Osteoblast (primary cell): ENCODE results near the gene C20orf141. TPM values are rescaled to one million over a fixed set of nuclear protein-coding genes. Genes with fewer than 3 reads are reported as not detected.

ENCODE experiments used
- DNase-seq: peaks from one replicate; pipeline ENCODE4 v3.0.0; 2011; ENCODE audit warnings: low spot score, mixed read lengths; ENCODE audit not compliant: insufficient read length; ENCODE audit errors: missing footprints
- H2AFZ ChIP-seq: 2 replicates; pipeline ENCODE4 v1.6.0; 2011; ENCODE audit warnings: mild to moderate bottlenecking, low read length
- H3K27ac ChIP-seq: 2 replicates; pipeline ENCODE4 v1.5.1; 2011; ENCODE audit warnings: mild to moderate bottlenecking, low read depth, low read length, moderate library complexity
- H3K27me3 ChIP-seq: 2 replicates; pipeline ENCODE4 v1.6.0; 2012; ENCODE audit warnings: mild to moderate bottlenecking, control low read depth, inconsistent platforms, low read length, moderate library complexity; ENCODE audit not compliant: insufficient read depth
- H3K36me3 ChIP-seq: 2 replicates; pipeline ENCODE4 v1.5.1; 2011; ENCODE audit warnings: mild to moderate bottlenecking, low read length, control low read depth, moderate library complexity; ENCODE audit not compliant: insufficient read depth
- H3K4me1 ChIP-seq: 2 replicates; pipeline ENCODE4 v1.5.1; 2011; ENCODE audit warnings: mild to moderate bottlenecking, low read length, control low read depth, moderate library complexity; ENCODE audit not compliant: insufficient read depth
- H3K4me2 ChIP-seq: 2 replicates; pipeline ENCODE4 v1.6.0; 2011; ENCODE audit warnings: mild to moderate bottlenecking, low read length; ENCODE audit not compliant: insufficient read depth
- H3K4me3 ChIP-seq: fragments of 200-600 bp; sonication (generic); 3 replicates; pipeline ENCODE4 v1.5.1; 2012; ENCODE audit warnings: mild to moderate bottlenecking, low read length, inconsistent platforms; ENCODE audit not compliant: insufficient read depth
- H3K79me2 ChIP-seq: 2 replicates; pipeline ENCODE4 v1.6.0; 2012; ENCODE audit warnings: mild to moderate bottlenecking, low read length, control low read depth, inconsistent platforms; ENCODE audit not compliant: insufficient read depth
- H3K9me3 ChIP-seq: 2 replicates; pipeline ENCODE4 v1.5.1; 2011; ENCODE audit warnings: low read depth, low read length, control low read depth
- H4K20me1 ChIP-seq: 2 replicates; pipeline ENCODE4 v1.6.0; 2012; ENCODE audit warnings: mild to moderate bottlenecking, low read length, control low read depth; ENCODE audit not compliant: insufficient read depth
- total RNA-seq: library from RNA; depleted of rRNA; stranded (reverse); fragments of >200 nt; gene quantifications from 2 replicates; pipeline ENCODE4 v1.2.3, GENCODE V29; 2012
- TF ChIP-seq, protein P1 (sequence below): IDR thresholded peaks from 2 replicates; pipeline ENCODE4 v1.5.1; 2011; ENCODE audit warnings: mild to moderate bottlenecking, low read depth, low read length, moderate library complexity; ENCODE audit errors: extremely low read depth

C20orf141 gene
- total RNA-seq, 1 donor: 0.36 TPM

DNA sequence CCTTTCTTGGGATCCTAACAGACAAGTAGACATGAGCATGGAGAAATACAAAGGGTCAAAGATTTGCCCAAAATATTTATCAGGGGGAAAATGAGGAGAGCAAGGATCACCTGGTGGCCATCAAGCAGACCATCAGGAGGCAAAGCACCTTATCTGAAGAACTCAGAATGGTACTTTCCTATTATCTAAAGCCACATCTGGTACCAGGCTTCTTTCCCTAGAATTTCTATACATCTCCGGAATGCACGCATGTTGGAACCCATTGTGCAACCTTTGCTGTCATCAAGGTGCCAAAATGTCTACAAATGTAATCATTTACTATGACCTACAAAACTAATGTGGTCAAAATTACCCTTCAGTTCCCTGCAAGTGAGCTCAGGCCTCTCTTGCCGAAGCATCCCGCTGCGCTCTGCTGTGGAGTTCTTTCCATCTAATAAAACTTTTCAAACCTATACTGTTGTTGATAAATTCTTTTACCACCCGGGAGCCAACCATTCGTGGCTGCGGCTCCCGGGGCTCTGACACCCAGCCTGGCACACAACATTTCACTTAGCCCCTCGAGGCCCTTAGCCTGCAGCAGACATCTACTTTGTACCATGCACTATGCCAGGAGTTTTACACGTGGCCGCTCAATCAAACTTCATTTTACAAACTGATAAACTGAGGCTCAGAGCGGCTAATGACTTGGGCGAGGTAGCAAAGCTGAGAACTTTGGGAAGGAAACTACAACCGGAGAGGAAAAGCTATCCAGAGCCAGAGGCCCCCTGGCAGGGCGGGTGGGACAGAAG is 10.6 kb upstream of the C20orf141 start:
- Histone ChIP-seq H3K4me2 (no peak overlapping the region), H3K79me2 (no peaks in the 10 kb centered on the region), H3K9me3 (no peaks in the 10 kb centered on the region), H3K4me1 (peaks cover 4% of the 10 kb centered on the region), H3K4me3 (no peak overlapping the region), H3K36me3 (no peaks in the 10 kb centered on the region), H4K20me1 (no peaks in the 10 kb centered on the region), H3K27ac (no peak overlapping the region), H2AFZ (no peak overlapping the region), H3K27me3 (peaks cover 81% of the 10 kb centered on the region)
- TF ChIP-seq, protein P1, sequence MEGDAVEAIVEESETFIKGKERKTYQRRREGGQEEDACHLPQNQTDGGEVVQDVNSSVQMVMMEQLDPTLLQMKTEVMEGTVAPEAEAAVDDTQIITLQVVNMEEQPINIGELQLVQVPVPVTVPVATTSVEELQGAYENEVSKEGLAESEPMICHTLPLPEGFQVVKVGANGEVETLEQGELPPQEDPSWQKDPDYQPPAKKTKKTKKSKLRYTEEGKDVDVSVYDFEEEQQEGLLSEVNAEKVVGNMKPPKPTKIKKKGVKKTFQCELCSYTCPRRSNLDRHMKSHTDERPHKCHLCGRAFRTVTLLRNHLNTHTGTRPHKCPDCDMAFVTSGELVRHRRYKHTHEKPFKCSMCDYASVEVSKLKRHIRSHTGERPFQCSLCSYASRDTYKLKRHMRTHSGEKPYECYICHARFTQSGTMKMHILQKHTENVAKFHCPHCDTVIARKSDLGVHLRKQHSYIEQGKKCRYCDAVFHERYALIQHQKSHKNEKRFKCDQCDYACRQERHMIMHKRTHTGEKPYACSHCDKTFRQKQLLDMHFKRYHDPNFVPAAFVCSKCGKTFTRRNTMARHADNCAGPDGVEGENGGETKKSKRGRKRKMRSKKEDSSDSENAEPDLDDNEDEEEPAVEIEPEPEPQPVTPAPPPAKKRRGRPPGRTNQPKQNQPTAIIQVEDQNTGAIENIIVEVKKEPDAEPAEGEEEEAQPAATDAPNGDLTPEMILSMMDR: no peak
- DNase-seq: peak; percentile 81

DNA sequence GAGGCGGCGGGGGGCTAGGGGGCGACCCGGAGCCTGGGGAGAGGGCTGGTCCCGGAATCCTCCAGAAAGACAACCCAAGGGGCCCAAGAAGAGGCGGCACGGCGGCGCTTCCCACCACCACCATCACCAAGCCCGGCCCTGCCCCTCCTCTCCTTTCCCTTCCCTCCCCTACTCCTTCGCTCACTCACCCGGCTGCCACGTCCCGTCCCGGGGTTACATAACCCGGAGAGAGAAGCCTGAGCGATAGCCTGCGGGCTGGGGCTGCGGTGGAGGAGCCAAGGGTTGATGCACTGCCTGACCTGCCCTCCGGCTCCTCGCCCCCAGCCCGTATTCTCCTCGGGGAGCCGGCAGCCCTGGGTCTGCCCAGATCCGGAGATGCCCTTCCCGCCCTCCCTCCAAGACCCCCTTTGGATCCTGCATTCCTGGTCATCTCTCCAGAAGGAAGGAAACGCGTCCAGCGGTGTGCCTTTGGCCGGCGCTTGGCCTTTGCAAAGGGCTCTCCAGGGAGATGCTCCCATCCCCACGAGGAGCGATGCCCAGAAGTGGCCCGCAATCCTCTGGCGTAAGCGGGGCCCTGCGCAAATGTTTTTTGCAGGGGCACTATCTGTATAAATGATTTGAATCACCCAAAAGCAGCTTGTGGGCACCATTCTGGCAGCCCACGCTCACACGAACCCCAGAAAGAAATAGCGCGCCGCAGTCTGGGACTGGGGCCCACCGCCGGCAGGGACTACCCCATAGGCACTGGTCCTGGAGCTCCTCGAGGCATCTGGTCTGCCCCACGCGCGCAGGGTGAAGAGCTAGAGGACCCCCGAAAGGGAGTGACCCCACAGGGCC is 9.7 kb upstream of the C20orf141 start:
- peaks cover 73% of the 10 kb centered on the region for H3K27me3 ChIP-seq
- TF ChIP-seq, protein P1: no peak
- no peak overlapping the region for H3K27ac ChIP-seq
- DNase-seq: peak; percentile 86
- H2AFZ ChIP-seq: no peak overlapping the region
- no peak overlapping the region for H3K4me3 ChIP-seq
- H3K36me3 ChIP-seq: no peaks in the 10 kb centered on the region
- H3K4me1 ChIP-seq: peaks cover 4% of the 10 kb centered on the region
- H3K4me2 ChIP-seq: no peak overlapping the region
- no peaks in the 10 kb centered on the region for H3K79me2 ChIP-seq
- no peaks in the 10 kb centered on the region for H3K9me3 ChIP-seq
- H4K20me1 ChIP-seq: no peaks in the 10 kb centered on the region

DNA sequence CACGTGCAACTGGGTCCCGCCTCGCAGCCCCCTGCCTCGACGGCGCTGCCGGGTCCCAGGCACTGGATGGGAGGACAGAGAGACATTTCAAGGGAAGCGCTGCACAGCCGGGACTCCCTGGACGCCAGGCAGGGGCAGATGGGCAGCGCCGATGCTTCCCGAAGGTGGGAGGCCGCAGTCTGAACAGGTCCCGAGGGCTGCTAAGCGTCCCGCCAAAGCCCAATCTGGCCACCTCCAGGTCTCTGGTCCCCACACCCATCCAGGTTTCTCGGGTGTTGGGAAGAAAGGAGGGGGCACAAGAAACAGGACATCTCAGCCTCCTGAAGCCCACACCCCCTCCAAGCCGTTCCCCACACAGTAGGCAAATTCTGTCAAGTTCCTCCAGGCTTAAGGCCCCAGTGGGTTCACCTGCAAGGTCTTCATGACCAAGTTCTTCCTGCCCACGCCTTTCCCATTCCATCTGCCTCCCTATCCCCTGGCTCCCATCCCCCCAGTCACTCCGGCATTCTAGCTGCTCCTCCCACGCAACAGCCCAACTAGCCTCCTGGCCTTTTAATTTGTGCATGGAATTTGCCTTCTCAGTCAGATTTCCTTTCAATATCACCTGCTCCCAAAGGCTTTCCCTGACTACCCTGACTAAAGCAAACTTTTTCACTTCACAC is 9.0 kb upstream of the C20orf141 start:
- TF ChIP-seq, protein P1: no peak
- no peak overlapping the region for H2AFZ ChIP-seq
- H3K36me3 ChIP-seq: no peaks in the 10 kb centered on the region
- H3K27ac ChIP-seq: no peak overlapping the region
- peaks cover 66% of the 10 kb centered on the region for H3K27me3 ChIP-seq
- H3K4me2 ChIP-seq: no peak overlapping the region
- no peak overlapping the region for H3K4me3 ChIP-seq
- peak; percentile 72 for DNase-seq
- no peaks in the 10 kb centered on the region for H3K9me3 ChIP-seq
- H3K79me2 ChIP-seq: no peaks in the 10 kb centered on the region
- peaks cover 4% of the 10 kb centered on the region for H3K4me1 ChIP-seq
- no peaks in the 10 kb centered on the region for H4K20me1 ChIP-seq
